NOMO-1 treated with DMSO at 0.1 percent for 48 hours (cell line): ENCODE measurements around the gene LRRC58.
"Not testable (repeated sequence)": the region's sequence is repeated elsewhere in the genome, so short reads cannot be mapped to it uniquely, and the experiment has no call there.

Experiments
- DNase-seq: peaks from one replicate; lab custom pipeline; 2025; ENCODE audit not compliant: unreplicated experiment; lab: John Stamatoyannopoulos, UW

The LRRC58 gene

DNA sequence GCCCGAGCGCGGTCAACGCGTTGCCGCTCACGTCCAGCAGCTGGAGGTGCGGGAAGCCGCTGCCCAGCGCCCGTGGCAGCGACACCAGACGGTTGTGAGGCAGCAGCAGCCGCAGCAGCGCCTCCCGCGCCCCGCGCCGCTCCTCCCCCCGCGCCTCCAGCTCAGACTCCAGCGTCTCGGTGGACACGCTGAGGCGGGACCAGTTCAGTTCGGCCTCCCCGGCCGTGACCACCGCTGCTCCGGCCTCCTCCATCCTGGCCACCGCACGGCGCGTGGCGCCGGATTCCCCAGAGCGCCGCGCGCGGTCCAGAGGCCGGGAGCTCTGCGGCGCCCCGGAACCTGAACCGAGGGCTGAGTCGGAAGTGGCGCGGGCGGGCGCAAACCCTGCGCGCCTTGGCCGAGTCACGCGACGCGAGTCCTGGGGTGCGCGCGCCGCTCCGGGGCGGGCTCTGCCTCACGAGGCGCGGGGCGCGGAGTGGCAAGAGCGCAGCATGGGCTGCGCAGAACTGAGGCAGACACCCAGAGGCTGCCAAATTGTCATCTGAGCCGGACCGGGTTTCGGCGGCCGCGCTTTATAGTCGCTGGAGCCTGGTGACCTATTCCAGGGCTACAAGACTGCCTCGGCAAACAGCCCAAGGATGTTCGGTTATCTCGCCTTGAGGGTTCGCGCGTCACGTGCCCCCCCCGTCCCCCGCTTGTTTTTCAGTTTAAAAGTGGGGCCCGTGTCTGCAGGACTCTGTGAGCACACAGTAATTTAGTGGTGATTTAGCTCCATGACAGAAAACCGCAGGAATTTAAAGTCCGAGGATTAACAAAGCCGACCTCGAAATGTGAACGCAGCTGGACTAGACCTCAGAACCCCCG lies at the start of gene LRRC58:
LRRC58 (minus strand) TSS at position 364 of the 864 bp plus-strand sequence; CDS start at position 253, 111 bp downstream.
- DNase-seq = peak; percentile 81

DNA sequence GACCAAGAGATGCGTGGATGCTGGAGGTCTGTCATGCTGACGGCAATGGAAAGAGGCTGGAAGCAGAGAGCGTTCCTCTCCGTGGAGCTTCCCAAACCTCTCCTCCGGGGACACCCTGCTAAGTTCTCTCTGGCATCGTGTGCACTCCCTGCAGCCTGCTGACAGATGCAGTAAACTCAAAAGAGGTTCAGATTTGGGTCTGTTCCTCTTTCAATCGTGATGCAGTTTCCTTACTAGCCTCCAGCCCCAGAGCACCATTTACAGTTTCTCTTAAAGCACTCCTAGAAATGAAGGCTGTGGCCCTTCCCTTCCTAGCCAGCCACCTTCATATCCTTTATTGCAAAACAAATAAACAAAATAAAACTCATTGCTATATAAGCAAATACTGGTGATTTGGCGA lies 47.3 kb upstream of the LRRC58 start:
- peak; percentile 75 for DNase-seq

DNA sequence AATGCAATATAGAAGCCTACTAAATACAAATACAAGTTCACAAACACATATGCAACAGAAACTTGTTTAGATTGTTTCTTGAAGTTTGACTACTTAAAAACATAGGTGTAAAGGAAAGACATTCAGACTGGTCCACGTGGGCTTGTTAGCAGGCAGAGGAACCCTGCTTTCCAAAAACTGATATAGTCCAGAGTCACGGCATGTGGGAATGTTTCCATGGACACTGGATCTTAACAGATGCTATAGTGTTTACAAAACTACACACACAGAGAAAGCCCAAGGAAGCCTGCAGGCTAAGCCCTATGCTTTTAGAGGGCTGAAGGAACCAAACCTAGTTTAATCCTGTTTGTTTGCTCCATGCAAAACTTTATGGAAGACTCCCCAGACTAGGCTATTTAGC lies 45.2 kb upstream of the LRRC58 start:
- no peak for DNase-seq

DNA sequence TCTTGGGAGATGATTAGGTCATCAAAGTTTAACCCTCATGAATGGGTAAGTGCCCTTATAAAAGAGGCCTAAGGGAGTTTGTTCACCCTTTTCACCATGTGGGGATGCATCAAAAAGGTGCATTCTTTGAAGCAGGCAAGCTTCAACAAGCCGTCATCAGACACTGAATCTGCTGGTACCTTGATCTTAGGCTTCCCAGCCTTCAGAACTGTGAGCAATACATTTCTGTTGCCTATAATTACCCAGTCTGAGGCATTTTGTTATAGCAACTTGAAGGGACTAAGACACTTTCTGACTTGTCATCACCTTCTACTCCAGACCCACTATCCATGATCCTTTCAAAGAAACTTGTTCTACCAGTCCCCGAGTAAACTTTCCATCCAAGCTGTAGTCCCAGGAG lies 44.6 kb upstream of the LRRC58 start:
- DNase-seq = no peak

DNA sequence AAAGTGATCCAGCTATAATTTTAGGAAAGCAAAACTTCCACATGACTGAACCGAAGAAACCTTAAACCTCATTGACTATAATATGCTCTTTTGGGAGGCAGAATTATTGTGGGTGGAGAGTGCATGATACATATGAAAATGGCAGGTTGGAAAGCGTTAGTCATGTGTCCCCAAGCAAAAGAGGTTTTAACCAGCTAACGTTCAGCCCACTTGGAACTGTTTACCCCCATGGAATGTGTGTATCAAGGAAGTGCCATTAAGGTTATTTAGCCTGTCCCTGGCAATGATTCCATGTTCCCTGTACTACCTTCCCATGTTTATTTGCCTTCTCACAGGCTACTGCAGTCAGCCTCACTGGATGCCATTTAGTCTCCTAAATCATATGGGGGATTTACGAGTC lies 44.1 kb upstream of the LRRC58 start:
- DNase-seq = no peak

DNA sequence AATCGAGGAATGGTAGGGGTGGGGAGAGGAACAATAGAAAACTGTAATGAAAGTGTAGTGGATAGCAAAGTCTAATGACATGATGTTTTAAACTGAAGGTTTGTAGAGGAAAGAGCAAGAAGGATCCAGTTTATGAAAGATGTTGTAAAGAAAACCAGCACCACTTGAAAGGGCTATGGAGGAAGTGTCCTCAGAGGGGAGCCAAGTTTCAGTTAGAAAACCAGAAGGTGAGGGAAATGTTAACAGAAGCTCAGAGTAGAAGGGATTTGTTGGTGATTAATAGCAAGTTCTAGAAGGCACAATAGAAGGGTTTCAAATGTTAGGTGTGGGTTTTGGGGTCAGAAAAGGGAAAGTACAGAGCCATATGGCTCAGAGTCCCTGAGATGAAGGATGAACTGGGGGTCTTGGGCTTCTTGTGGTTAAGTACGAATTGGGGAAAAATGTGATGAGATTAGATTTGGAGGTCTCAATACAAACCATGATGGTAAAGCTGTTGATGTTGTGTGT lies 33.8 kb upstream of the LRRC58 start:
- DNase-seq = no peak

DNA sequence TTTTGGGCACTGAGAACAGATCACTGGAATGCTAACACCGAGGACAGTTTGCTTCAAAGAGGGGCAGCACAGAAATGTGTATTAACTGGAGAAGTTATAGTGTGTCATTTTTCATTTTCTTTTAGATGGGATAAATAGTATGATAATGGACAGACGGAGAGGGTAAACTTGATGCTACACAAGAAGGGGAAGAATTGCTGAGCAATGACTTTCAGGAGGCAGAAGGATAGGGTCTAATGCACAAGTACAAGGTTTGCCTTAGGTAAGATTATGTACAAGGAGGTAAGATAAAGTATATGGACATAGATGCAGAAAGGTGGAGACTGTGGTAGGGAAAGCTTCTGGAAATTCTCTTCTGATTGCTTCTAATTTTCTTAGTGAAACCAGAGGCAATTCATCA lies 32.3 kb upstream of the LRRC58 start:
- DNase-seq = no peak

DNA sequence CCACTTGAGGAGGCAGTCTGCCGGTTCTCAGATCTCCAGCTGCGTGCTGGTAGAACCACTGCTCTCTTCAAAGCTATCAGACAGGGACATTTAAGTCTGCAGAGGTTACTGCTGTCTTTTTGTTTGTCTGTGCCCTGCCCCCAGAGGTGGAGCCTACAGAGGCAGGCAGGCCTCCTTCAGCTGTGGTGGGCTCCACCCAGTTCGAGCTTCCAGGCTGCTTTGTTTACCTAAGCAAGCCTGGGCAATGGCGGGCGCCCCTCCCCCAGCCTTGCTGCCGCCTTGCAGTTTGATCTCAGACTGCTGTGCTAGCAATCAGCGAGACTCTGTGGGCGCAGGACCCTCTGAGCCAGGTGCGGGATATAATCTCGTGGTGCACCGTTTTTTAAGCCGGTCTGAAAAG lies 28.8 kb upstream of the LRRC58 start:
- DNase-seq = not testable (repeated sequence)

DNA sequence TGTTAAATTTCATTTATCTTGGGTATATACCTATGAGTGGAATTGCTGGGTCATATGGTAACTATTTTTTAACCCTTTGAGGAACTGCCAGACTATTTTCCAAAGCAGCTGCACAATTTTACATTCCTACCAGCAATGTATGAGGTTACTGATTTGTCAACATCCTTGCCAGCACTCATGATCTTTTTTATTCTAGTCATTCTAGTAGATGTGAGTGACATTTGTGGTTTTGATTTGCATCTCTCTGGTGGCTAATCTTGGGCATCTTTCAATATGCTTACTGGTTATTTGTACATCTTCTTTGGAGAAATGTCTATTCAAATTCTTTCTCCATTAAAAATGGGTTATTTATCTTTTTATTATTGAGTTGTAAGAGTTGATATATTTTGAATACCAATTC lies 21.3 kb upstream of the LRRC58 start:
- no peak for DNase-seq

DNA sequence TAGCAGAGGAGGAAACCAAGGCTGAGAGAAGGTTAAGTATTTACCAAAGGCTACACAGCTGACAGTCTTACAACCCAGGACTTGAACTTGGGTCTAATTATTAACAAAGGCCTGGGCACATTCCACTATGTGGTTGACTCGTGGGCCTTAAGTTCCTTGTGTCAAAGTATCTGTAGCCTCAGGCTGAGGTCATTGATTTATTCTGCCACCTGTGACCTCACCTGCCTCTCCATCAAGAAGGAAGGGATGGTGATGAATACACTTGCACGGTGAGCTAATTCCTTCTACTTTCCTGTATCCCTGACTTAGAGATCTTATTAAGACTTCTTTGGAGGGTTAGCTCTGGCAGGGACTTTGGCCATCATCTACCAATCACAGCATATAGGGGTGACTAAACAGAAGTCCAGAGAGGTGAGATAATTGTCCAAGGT lies 19.9 kb upstream of the LRRC58 start:
- DNase-seq = no peak

DNA sequence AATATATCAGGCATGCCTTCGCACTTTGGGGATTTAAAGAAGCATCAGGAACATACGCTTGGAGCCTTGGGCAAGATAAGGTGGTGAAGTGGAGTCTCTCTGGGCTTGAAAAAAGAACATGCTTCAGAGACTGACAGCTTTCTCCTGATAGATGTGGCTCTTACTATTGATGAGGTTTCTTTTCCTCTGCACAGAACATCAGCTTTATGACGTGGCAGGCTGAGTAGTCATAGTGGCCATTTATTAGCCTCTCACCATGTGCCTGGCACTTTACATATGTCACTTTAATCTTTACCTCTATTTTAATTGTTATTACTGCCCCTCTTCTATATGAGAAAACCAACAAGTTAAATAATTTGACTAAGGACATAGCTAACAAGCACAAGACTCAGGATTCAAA lies 19.0 kb upstream of the LRRC58 start:
- no peak for DNase-seq

DNA sequence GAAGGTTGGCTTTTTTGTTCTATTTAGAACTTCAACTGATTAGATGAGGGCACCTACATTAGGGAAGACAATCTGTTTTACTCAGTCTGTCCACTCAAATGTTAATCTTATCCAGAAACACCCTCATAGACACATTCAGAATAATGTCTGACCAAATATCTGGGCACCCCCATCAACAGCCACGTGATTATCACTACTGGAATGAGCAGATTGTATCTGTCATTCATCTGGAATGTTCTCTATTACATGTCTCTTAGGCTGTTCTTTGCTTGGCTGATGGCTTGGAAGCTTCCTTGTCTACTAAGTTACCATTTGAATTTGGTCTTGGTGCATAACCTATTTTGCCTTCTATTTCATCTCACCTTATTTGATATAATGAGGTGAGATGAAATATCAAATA lies 15.7 kb upstream of the LRRC58 start:
- no peak for DNase-seq

DNA sequence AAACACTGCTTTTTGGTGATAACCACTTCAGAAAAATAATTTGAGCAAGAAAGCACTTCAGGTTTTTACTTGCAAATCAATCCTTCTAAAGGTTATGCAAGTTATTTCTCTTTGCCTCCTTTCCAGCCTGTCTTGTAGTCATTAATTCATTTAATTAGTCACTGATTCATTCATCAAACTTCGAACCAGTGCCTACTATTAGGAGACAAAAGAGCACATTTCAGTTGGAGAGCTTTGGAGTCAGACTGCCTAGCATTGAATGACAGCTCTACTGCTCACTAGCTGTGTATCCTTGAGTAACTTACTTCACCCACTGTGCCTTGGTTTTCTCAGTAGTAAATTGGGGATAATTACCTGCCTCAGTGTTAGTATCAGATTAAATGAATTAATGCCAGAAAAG lies 14.9 kb upstream of the LRRC58 start:
- DNase-seq = no peak

DNA sequence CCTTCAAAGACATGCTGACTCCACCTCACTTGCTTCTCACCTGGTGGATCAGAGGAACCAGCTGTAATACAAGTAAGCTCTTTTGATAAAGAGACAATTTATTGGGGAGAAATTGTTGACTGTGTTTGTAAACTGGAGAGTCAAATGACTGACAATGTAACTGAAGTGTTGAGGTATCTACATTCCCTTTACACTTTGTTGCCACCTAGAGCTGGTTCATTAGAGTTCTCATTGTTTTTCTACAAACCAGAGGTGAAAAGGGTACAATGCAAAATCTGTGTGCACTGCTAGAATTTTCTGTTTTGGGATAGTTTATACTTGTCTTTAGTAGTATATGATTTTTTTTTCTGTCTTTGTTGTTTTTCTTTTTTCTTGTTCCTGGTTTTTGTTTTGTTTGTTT lies 8.7 kb upstream of the LRRC58 start:
- DNase-seq = no peak

DNA sequence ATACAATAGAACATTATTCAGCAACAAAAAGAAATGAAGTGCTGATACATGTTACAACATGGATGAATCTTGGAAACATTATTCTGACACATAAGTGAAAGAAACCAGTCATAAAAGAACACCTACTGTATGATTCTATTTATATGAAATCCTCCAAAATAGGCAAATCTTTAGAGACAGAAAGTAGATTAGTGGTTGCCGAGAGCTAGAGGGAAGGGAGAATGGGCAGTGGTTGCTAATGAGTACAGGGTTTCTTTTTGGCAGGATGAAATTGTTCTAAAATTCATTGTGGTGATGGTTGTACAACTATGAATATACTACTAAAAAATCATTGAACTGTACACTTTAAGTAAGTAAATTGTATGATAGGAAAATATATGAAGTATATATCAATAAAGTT lies 6.3 kb upstream of the LRRC58 start:
- no peak for DNase-seq

DNA sequence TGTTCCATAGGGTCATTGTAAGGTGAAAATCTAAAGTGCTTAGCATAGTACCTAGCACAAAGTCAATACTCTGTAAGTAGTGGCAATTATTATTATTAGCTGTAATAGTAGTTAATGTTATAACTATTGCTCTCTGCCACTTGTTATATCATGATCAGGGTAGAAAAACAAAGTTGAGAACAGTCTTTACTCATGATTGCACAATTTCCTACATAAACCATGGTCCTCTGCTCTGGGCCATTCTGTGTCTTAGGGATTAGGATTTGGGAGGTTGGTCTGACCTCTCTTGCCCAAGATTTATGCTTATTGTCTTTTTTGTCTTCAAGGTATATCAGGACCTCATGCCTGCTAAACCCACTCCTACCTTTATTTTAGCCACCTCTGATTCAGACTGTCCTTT lies 4.3 kb upstream of the LRRC58 start:
- no peak for DNase-seq

DNA sequence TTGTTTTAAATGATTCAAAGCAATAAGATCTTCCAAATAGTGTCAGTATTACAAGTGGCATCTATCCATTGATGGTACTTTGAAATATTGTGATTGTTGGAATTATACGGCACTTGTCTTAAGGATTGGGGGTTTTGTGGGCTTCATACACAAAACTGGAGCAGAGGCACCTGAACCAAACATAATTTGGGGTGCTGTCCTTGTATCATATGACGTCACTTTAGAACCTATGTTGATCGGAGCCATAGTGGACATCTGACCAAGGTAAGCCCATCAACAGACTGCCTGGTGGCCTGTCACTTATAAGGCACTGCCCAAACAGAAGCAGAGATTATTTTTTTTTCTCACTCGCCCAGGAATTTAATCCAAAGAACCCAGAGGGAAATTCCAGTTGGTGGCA lies 2.9 kb upstream of the LRRC58 start:
- DNase-seq = no peak

DNA sequence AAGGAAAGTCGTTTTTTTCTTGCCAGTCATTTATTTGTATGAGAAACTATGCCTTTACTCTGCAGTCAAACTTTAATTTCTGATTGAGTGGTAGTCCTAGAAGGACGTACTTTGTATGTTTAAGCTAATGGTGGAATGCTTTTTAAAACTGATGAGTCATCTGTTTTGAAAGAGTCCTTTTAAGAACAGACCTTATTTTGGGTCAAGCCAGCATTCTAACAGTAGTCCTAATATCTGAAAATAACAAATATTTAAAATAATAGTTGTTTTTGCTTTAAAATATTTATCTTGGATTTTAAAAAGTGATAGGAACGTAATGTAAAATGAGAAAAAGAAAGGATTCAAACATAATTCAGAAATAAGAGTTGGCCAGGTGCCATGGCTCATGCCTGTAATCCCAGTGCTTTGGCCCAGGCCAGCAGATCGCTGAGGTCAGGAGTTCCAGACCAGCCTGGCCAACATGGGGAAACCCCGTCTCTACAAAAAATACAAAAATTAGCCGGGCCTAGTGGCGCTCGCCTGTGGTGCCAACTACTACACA lies 1.3 kb upstream of the LRRC58 start:
- DNase-seq = no peak

DNA sequence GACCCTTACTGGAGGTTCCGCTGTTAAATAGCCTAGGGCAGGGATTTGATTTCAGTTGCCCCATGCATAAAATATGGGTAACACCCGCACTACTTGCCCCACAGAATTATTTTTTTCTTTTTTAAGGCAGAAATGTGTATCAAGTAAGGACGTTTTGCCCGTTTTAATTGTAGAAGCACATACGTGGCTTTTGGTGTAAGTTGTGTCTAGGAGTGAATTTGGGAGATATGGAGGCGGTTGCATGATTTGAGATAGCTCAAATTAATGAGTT lies 636 bp upstream of the LRRC58 start:
- DNase-seq = no peak

DNA sequence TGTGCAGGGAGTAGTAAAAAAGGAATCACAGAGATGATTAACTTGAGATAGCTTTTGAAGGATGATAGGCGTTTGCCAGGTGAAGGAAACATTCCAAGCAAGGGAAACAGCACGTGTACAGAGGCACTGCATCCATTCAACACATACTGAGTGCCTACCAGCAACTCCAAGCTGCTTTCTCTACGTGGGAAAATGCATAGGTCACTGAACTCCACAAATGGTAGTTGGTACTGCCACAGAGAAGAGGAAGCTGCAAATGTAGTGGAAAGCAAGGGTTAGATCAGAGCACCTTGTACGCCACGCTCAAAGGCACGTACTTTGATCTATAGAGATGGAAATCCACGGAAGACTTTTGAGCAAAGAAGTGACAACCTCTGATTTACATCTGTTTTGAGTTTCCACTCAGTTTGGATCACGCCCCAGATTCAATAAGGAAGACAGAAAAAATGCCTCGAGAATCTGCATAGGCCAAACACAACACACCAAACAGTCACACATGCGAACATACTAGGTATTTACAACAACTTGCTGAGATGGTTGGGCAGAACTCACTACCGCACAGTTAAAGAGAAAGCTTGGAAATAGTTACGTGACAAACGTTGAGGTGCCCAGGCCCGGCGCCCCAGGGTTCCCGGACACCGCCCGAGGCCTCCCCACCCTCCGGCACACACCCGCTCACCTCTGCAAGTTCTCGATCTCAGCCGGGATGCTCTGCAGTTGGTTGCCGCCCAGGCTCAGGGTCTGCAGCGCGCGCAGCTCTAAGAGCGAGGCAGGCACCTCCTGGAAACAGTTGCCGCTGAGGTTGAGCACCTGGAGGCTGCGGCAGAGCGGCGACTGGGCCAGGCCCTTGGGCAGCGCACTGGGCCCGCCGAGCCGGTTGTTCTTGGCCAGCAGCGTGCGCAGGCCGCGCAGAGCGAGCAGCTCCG lies 826 bp downstream of the LRRC58 start:
- DNase-seq = peak; percentile 62

DNA sequence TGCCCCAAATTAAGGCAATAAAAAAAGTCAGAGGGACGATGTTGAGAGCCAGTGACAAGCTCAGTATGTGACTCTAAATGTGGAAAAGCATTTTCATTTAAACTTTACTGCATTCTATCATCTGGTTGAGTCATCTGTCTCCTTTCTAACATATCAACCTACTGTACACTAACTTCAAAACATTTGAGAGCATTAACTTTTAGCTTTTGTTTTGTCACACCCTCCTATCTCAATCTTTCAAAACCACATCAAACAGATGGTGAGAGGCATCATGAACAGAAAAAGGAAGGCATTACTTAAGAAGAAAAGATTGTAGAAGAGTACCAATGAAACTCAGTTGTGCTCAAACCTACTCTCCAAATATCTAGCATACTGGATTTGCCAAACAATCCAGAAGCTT lies 4.8 kb downstream of the LRRC58 start:
- DNase-seq = no peak
